ENCODE results near the gene MPPE1.

GRCh38 chr18:11862468-11863137, 45.5 kb downstream of the MPPE1 start:
- TF ChIP-seq POLR2A (IDR thresholded peaks at IDR 0.05) (no peak), CTCF (IDR thresholded peaks at IDR 0.05) (no peak)

Data from body of pancreas (tissue), 4 donors.